Activated T-cell treated with anti-CD3 and anti-CD28 coated beads for 48 hours (primary cell): ENCODE results near the gene NFILZ.

Source experiments
- DNase-seq: peaks from one replicate; pipeline ENCODE4 v3.0.0-alpha.2; 2020; ENCODE audit warnings: low read depth

The NFILZ gene

DNA sequence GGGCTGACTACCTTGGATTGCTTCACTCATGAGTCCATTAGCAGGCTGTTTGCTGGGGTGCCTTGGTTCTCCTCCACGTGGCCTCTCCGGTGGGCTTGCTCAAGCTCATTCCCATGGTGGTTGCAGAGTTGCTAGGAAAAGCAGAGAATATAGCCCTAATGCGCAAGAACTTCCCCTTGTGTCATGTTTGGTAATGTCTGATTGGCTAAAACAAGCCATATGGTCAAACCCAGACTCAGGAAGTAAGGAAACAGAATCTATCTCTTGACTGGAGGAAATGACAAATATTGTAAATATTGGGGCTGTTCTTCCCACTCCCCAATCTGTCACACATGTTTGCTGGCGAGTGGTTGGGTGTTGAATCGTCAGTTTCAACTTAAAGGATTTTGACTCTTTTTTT is 12.1 kb downstream of the NFILZ start:
- DNase-seq = no peak

DNA sequence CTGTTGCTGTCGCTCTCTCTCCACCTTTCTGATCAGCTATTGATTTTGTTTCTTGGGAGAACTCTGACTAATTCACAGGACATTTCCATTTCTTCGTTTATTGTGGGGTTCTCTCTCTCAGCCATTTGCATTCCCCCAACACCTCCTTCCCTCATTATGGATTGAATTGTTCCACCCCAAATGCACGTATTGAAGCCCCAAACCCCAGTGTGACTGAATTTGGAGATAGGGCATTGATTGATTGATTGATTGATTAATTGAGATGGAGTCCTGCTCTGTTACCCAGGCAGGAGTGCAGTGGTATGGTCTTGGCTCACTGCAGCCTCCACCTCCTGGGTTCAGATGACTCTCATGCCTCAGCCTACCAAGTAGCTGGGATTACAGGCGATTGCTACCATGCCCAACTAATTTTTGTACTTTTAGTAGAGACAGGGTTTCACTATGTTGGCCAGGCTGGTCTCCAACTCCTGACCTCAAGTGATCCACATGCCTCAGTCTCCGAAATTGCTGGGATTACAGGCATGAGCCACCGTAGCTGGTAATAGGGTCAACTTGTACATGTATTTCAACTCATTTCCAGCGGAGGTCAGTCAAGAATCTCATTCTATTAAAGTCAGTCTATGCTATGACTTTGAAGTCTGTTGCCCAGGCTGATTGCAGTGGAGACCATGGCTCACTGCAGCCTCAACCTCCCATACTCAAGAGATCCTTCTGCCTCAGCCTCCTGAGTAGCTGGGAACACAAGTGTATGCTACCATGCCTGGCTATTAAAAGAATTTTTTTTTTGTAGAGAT is 13.6 kb downstream of the NFILZ start:
- DNase-seq = no peak

DNA sequence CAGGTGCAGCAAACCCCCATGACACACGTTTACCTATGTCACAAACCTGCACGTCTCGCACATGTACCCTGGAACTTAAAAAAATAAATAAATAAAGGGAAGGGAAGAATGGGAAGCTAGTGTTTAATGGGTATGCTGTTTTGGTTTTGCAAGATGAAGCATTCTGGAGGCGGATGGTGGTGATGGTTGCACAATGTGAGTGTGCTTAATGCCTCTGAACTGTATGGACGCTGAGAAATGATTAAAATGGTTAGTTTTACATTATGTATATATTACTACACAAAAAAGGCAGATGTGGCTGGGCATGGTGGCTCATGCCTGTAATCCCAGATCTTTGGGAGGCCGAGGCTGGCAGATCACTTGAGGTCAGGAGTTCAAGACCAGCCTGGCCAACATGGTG is 17.8 kb downstream of the NFILZ start:
- no peak for DNase-seq

GRCh38 chr19:8654591-8655339 is 24.3 kb downstream of the NFILZ start:
- DNase-seq = peak; percentile 63

GRCh38 chr19:8655340-8655709 is 24.9 kb downstream of the NFILZ start:
- DNase-seq = peak; percentile 27

DNA sequence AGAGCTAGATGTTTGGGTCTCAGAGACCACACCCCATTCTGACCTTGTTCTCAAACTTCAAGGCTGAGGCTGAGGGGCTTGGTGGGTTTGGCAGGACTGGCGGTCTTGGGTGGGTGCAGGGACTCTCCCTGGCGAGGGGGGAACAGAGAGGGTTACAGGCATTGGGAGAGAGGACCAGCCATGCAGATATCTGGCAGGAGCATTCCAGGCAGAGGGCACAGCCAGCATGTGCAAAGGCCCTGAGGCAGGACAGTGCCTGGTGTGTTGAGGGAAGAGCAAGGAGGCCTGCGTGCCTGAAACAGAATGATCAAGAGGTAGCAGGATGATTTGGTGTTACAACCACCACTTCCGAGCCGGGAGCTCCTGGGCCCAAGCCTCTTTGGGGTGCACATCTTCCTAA is 27.4 kb downstream of the NFILZ start:
- DNase-seq = no peak

- no peak for DNase-seq
Observed at GRCh38 chr19:8659905-8660304, 29.5 kb downstream of the NFILZ start.

DNA sequence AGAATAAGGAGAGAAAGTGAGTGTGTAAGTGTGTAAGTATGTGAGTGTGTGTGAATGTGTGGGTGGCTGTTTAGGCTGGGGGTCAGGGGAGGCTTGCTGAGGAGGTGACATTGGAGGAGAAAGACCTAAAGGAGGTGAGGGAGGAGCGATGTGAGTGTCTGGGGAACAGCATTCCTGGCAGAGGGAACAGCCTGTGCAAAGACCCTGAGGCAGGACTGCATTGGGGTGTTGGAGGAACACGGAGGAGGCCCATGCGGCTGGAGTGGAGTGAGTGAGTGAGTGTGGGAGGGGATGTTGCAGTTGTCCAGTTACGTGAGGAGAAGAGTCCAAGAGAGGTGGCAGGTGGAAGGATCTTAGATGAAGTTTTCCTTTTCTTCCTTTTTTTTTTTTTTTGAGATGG is 31.8 kb downstream of the NFILZ start:
- DNase-seq = no peak

GRCh38 chr19:8663920-8664670 is 33.7 kb downstream of the NFILZ start:
- DNase-seq = peak; percentile 25

DNA sequence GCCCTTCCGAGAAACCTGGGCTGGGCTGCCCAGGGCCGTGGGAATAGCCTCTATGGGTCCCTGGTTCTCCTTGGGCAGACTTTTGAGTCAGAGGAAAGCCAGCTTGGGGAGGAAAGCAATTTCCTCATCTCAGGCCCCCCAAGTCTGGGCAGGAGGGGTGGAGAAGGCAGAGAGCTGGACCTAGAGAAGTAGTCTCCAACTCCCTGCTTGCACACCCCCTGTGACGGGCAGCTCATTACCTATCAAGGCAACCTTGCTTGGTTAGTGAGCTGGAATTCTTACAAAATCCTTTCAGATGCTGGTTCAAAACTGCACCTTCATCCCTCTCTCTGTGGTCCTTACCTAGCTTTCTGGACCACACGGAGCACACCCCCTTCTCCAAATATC is 34.2 kb downstream of the NFILZ start:
- no peak for DNase-seq

- DNase-seq = no peak
Observed at GRCh38 chr19:8665468-8666213, 35.2 kb downstream of the NFILZ start.

DNA sequence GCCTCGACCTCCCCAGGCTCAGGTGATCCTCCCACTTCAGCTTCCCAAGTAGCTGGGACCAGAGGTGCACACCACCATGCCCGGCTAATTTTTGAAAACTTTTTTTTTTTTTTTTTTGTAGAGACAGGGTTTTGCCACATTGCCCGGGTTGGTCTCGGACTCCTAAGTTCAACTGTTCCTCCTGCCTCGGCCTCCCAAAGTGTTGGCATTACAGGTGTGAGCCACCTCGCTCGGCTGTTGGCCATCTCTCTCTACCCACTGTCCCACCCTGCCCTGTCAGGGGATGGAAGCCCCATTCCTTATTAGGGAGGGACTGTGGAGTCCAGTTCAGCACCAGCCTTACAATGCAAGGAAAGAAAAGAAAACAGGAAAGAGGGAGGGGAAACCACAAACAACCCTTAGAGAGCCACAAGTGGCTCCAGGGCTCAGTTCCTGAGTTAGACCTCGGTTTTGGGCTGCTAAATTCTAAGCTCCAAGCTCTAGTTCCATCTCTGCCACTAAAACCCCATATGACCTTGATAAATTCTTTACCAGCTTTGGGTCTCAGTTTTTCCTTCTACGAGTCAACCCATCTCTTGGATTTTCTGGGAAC is 36.5 kb downstream of the NFILZ start:
- no peak for DNase-seq

DNA sequence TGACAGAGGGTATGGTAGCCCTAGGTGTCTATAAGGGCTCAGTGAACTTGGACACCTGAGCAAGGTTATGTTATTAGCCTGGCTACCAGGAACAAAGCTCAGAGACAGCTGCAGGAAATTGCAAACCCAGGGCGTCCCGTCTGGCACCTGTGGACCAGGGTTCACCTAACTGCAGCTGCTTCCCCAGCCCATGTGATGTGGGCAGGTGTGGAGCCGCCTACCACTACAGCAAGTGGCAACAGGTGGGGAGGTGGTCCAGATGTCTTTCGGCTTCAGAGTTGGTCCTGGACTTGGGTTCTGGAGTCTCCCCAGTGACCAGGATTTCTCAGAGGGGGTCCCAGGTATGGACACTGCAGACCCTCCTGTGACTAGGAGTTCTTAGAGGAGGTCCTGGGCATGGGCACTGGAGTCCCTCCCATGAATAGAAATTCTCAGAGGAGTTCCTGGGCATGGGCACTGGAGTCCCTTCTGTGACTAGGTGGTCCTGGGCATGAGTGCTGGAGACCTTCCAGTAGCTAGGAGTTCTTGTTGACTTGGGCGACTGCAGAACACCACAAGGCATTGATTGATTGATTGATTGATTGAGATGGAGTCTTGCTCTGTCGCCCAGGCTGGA is 43.0 kb downstream of the NFILZ start:
- DNase-seq = no peak

- no peak for DNase-seq
Observed at GRCh38 chr19:8675066-8675465, 44.6 kb downstream of the NFILZ start.

- no peak for DNase-seq
Observed at GRCh38 chr19:8678244-8678807, 47.9 kb downstream of the NFILZ start.
